CD8-positive, alpha-beta memory T cell (primary cell): ENCODE results near the gene KCNC4. TPM values are rescaled to one million over a fixed set of nuclear protein-coding genes. Genes with fewer than 3 reads are reported as not detected.

ENCODE experiments used
- CTCF ChIA-PET: fragments of 350-600 bp; sonication (Branson Sonifier 250); formaldehyde crosslinking; loops from one replicate; lab custom pipeline; 2021; ENCODE audit warnings: antibody characterized with exemption; lab: Charles Lee
- POLR2A ChIA-PET: fragments of 350-600 bp; sonication (Branson Sonifier 250); formaldehyde crosslinking; loops from one replicate; lab custom pipeline; 2021; ENCODE audit warnings: antibody characterized with exemption; lab: Charles Lee
- DNase-seq, 5 donors: peaks; one replicate each; pipeline versions ENCODE4 v3.0.0 to v3.0.0-alpha.2; 2020 to 2022; ENCODE audit warnings: mixed read lengths in 1 of 5
- H3K27ac ChIP-seq: one replicate; pipeline ENCODE4 v1.7.0; 2013; ENCODE audit warnings: low read depth, mild to moderate bottlenecking, low read length, moderate library complexity
- H3K27me3 ChIP-seq: 2 replicates; pipeline ENCODE4 v1.7.0; 2013; ENCODE audit warnings: low read length, mild to moderate bottlenecking; ENCODE audit not compliant: insufficient read depth, poor library complexity, severe bottlenecking
- H3K36me3 ChIP-seq: 2 replicates; pipeline ENCODE4 v1.7.0; 2013; ENCODE audit warnings: mild to moderate bottlenecking, low read length, moderate library complexity; ENCODE audit not compliant: insufficient read depth
- H3K4me1 ChIP-seq: 2 replicates; pipeline ENCODE4 v1.7.0; 2013; ENCODE audit warnings: mild to moderate bottlenecking, low read length, moderate library complexity; ENCODE audit not compliant: insufficient read depth
- H3K4me3 ChIP-seq: 2 replicates; pipeline ENCODE4 v1.7.0; 2013; ENCODE audit warnings: mild to moderate bottlenecking, low read length
- H3K9me3 ChIP-seq: 2 replicates; pipeline ENCODE4 v1.7.0; 2013; ENCODE audit warnings: mild to moderate bottlenecking, low read length
- H3K27ac Mint-ChIP-seq, 8 donors: one replicate each; pipeline ENCODE4 v1.8.0; 2020 to 2021; ENCODE audit warnings: mixed read lengths in 8 of 8, mild to moderate bottlenecking in 6 of 8, inconsistent platforms in 3 of 8, moderate library complexity in 3 of 8
- H3K27me3 Mint-ChIP-seq, 2 donors: one replicate each; pipeline ENCODE4 v1.8.0; 2020 to 2021; ENCODE audit warnings: mixed read lengths in 2 of 2, mild to moderate bottlenecking in 1 of 2, moderate library complexity in 1 of 2
- H3K36me3 Mint-ChIP-seq, 3 donors: one replicate each; pipeline ENCODE4 v1.8.0; 2020 to 2021; ENCODE audit warnings: mixed read lengths in 3 of 3, inconsistent platforms in 1 of 3, mild to moderate bottlenecking in 1 of 3
- H3K4me1 Mint-ChIP-seq, 3 donors: one replicate each; pipeline ENCODE4 v1.8.0; 2020 to 2021; ENCODE audit warnings: mixed read lengths in 3 of 3, inconsistent platforms in 1 of 3, mild to moderate bottlenecking in 1 of 3
- H3K4me3 Mint-ChIP-seq, 7 donors: one replicate each; pipeline ENCODE4 v1.8.0; 2020 to 2021; ENCODE audit warnings: mixed read lengths in 7 of 7, mild to moderate bottlenecking in 6 of 7, moderate library complexity in 4 of 7, inconsistent platforms in 2 of 7
- H3K9me3 Mint-ChIP-seq, 5 donors: one replicate each; pipeline ENCODE4 v1.8.0; 2020 to 2022; ENCODE audit warnings: mixed read lengths in 5 of 5, mild to moderate bottlenecking in 3 of 5, moderate library complexity in 2 of 5, inconsistent platforms in 1 of 5
- polyA plus RNA-seq: library from polyadenylated mRNA; unstranded; fragments of 300-500 nt; fragmentation: Illumina TruSeq; gene quantifications from one replicate; pipeline ENCODE4 v1.2.3, GENCODE V29; 2021
- total RNA-seq, 2 experiments: library from RNA; stranded (reverse); gene quantifications; one replicate each; pipeline ENCODE4 v1.2.3, GENCODE V29; 2021

The KCNC4 gene
- total RNA-seq (1 to 10 TPM; 6.4 to 8.4 TPM), polyA plus RNA-seq (2.0 TPM)

GRCh38 chr1:110209715-110210603 is at the start of gene KCNC4:
Gene KCNC4, plus strand, starts transcription at chr1:110210314. Its CDS starts 1,186 bp downstream, at chr1:110211500.
- POLR2A ChIA-PET: interaction anchor here (0.6 to 6.6 kb wide), 4 partner anchors 102 to 741 kb away, joined by 3 to 42 read pairs (median 4); partner anchors contain the start of gene RBM15
- Mint-ChIP-seq H3K27me3 (peaks cover 0 to 5% of the 10 kb centered on the region in 2 donors), H3K36me3 (peaks cover 0 to 3% (median 0%) of the 10 kb centered on the region in 3 donors), H3K9me3 (no peaks in the 10 kb centered on the region), H3K4me3 (peak within 1 kb of the TSS; percentile 82 to 94 (median 89)), H3K27ac (peak within 1 kb of the TSS; percentile 85 to 98 (median 95)), H3K4me1 (peaks cover 34 to 61% (median 53%) of the 10 kb centered on the region in 3 donors)
- DNase-seq: peak; percentile 88 to 95 (median 90)
- H3K27me3 ChIP-seq: no peaks in the 10 kb centered on the region
- no peaks in the 10 kb centered on the region for H3K36me3 ChIP-seq
- H3K9me3 ChIP-seq: no peaks in the 10 kb centered on the region
- CTCF ChIA-PET: interaction anchor here (1.1 to 14.4 kb wide), 8 partner anchors 13 to 257 kb away, joined by 3 to 438 read pairs (median 32); partner anchors contain the start of genes LAMTOR5 and RBM15
- H3K4me3 ChIP-seq: peak within 1 kb of the TSS; percentile 68
- peaks cover 29% of the 10 kb centered on the region for H3K4me1 ChIP-seq
- H3K27ac ChIP-seq: peak within 1 kb of the TSS; percentile 66

GRCh38 chr1:110160538-110161100 is 49.5 kb upstream of the KCNC4 start:
- peaks cover 0 to 3% (median 0%) of the 10 kb centered on the region in 3 donors for H3K36me3 Mint-ChIP-seq
- no peaks in the 10 kb centered on the region for H3K36me3 ChIP-seq
- peaks cover 34 to 69% of the 10 kb centered on the region in 2 donors for H3K27me3 Mint-ChIP-seq
- DNase-seq: no peak
- H3K4me1 ChIP-seq: no peaks in the 10 kb centered on the region
- no peak overlapping the region for H3K27ac ChIP-seq
- H3K4me3 ChIP-seq: no peak overlapping the region
- H3K9me3 ChIP-seq: no peaks in the 10 kb centered on the region
- H3K4me1 Mint-ChIP-seq: no peaks in the 10 kb centered on the region
- peaks cover 4% of the 10 kb centered on the region for H3K27me3 ChIP-seq
- no peak overlapping the region for H3K4me3 Mint-ChIP-seq
- CTCF ChIA-PET: no interaction called here
- POLR2A ChIA-PET: no interaction called here
- peak overlapping the region in 1 of 8 donors; percentile 48 for H3K27ac Mint-ChIP-seq
- peaks cover 0 to 8% (median 2%) of the 10 kb centered on the region in 5 donors for H3K9me3 Mint-ChIP-seq

DNA sequence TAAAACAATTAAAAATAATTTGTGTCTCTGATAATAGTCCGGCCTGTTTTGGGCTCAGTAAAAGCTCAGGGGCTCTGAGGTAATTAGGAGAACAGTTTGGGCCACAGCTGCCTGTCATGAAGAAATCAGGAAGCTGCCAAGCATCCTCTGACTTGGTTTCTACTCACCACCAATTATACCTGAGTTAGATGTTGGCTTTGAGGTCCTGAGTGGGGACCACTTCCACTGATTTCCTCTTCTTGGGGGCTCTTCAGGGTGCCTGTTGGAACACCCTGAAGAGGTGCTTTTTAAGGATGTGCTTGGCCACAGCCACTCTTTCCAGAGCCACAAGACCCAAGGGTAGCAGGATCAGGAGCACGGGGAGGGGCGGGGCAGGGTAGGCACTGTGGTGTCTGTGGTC is 48.9 kb upstream of the KCNC4 start:
- no peaks in the 10 kb centered on the region for H3K36me3 ChIP-seq
- H3K27me3 Mint-ChIP-seq: peaks cover 33 to 64% of the 10 kb centered on the region in 2 donors
- no peak overlapping the region for H3K27ac Mint-ChIP-seq
- no peak for DNase-seq
- H3K36me3 Mint-ChIP-seq: peaks cover 0 to 3% (median 0%) of the 10 kb centered on the region in 3 donors
- no peaks in the 10 kb centered on the region for H3K4me1 Mint-ChIP-seq
- H3K4me1 ChIP-seq: no peaks in the 10 kb centered on the region
- H3K4me3 ChIP-seq: no peak overlapping the region
- CTCF ChIA-PET: no interaction called here
- H3K4me3 Mint-ChIP-seq: no peak overlapping the region
- POLR2A ChIA-PET: no interaction called here
- peaks cover 4% of the 10 kb centered on the region for H3K27me3 ChIP-seq
- no peak overlapping the region for H3K27ac ChIP-seq
- no peaks in the 10 kb centered on the region for H3K9me3 ChIP-seq
- H3K9me3 Mint-ChIP-seq: peaks cover 0 to 8% (median 2%) of the 10 kb centered on the region in 5 donors

- H3K27me3 ChIP-seq: peaks cover 4% of the 10 kb centered on the region
- Mint-ChIP-seq H3K27me3 (peaks cover 27 to 57% of the 10 kb centered on the region in 2 donors), H3K9me3 (peaks cover 0 to 8% (median 2%) of the 10 kb centered on the region in 5 donors), H3K36me3 (peaks cover 0 to 3% (median 0%) of the 10 kb centered on the region in 3 donors), H3K27ac (no peak overlapping the region), H3K4me1 (no peaks in the 10 kb centered on the region), H3K4me3 (no peak overlapping the region)
- CTCF ChIA-PET: no interaction called here
- POLR2A ChIA-PET: no interaction called here
- no peak for DNase-seq
- no peaks in the 10 kb centered on the region for H3K4me1 ChIP-seq
- H3K36me3 ChIP-seq: no peaks in the 10 kb centered on the region
- H3K27ac ChIP-seq: no peak overlapping the region
- H3K9me3 ChIP-seq: no peaks in the 10 kb centered on the region
- no peak overlapping the region for H3K4me3 ChIP-seq
Observed at GRCh38 chr1:110161849-110162248, 48.3 kb upstream of the KCNC4 start.

- Histone ChIP-seq H3K9me3 (no peaks in the 10 kb centered on the region), H3K4me1 (no peaks in the 10 kb centered on the region), H3K27ac (no peak overlapping the region), H3K27me3 (peaks cover 4% of the 10 kb centered on the region), H3K36me3 (no peaks in the 10 kb centered on the region), H3K4me3 (no peak overlapping the region)
- DNase-seq: no peak
- Mint-ChIP-seq H3K27me3 (peaks cover 21 to 49% of the 10 kb centered on the region in 2 donors), H3K4me1 (no peaks in the 10 kb centered on the region), H3K27ac (no peak overlapping the region), H3K36me3 (peaks cover 0 to 2% (median 0%) of the 10 kb centered on the region in 3 donors), H3K9me3 (peaks cover 0 to 8% (median 0%) of the 10 kb centered on the region in 5 donors), H3K4me3 (no peak overlapping the region)
- CTCF ChIA-PET: no interaction called here
- POLR2A ChIA-PET: no interaction called here
Observed at GRCh38 chr1:110163591-110163990, 46.5 kb upstream of the KCNC4 start.

DNA sequence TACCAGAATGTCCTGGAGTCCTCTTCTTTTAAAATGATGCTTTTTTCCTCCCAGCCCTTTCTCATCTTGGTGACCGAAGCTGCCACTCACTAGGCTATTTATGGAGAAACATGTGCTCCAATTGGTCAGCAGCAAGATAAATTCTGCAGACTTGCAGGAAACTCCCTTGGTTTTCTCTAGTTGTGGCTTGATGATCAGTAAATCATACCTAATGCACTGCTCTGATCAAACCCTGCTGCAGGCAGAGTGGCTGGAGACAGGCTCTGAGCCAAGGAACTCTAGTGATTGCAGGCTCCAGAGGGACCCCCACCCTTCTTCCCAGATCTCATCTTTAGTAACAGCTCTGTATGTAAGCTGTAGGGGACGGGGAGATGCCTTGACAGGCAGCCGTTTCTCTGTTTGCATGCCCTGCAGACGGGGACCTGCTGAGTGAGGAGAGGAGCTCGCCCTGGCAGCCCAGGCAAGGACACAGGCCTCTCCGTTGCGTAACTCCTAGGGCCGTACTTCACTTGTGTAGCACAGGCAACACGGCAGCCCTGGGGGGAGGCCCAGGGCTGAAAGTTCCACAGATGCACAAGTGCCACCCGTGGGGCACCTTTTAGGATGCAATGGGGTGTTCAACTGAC is 45.3 kb upstream of the KCNC4 start:
- no peak overlapping the region for H3K4me3 ChIP-seq
- Mint-ChIP-seq H3K27ac (no peak overlapping the region), H3K9me3 (peaks cover 0 to 8% (median 0%) of the 10 kb centered on the region in 5 donors), H3K4me3 (no peak overlapping the region), H3K27me3 (peaks cover 14 to 36% of the 10 kb centered on the region in 2 donors), H3K36me3 (peaks cover 0 to 2% (median 0%) of the 10 kb centered on the region in 3 donors), H3K4me1 (no peaks in the 10 kb centered on the region)
- no peak overlapping the region for H3K27ac ChIP-seq
- ChIA-PET POLR2A (no interaction called here), CTCF (no interaction called here)
- H3K4me1 ChIP-seq: no peaks in the 10 kb centered on the region
- no peaks in the 10 kb centered on the region for H3K9me3 ChIP-seq
- H3K27me3 ChIP-seq: peaks cover 4% of the 10 kb centered on the region
- DNase-seq: no peak
- H3K36me3 ChIP-seq: no peaks in the 10 kb centered on the region

GRCh38 chr1:110165761-110166231 is 44.3 kb upstream of the KCNC4 start:
- Histone ChIP-seq H3K36me3 (no peaks in the 10 kb centered on the region), H3K4me1 (no peaks in the 10 kb centered on the region), H3K27ac (no peak overlapping the region), H3K4me3 (no peak overlapping the region), H3K9me3 (no peaks in the 10 kb centered on the region), H3K27me3 (peaks cover 4% of the 10 kb centered on the region)
- Mint-ChIP-seq H3K27me3 (peaks cover 10 to 27% of the 10 kb centered on the region in 2 donors), H3K4me3 (no peak overlapping the region), H3K4me1 (no peaks in the 10 kb centered on the region), H3K27ac (no peak overlapping the region), H3K9me3 (peaks cover 0 to 4% (median 0%) of the 10 kb centered on the region in 5 donors), H3K36me3 (no peaks in the 10 kb centered on the region)
- POLR2A ChIA-PET: no interaction called here
- DNase-seq: no peak
- CTCF ChIA-PET: no interaction called here
